ENCODE measurements around the gene INO80B.
"Not testable (repeated sequence)": the region's sequence is repeated elsewhere in the genome, so short reads cannot be mapped to it uniquely, and the experiment has no call there.

INO80B gene

DNA sequence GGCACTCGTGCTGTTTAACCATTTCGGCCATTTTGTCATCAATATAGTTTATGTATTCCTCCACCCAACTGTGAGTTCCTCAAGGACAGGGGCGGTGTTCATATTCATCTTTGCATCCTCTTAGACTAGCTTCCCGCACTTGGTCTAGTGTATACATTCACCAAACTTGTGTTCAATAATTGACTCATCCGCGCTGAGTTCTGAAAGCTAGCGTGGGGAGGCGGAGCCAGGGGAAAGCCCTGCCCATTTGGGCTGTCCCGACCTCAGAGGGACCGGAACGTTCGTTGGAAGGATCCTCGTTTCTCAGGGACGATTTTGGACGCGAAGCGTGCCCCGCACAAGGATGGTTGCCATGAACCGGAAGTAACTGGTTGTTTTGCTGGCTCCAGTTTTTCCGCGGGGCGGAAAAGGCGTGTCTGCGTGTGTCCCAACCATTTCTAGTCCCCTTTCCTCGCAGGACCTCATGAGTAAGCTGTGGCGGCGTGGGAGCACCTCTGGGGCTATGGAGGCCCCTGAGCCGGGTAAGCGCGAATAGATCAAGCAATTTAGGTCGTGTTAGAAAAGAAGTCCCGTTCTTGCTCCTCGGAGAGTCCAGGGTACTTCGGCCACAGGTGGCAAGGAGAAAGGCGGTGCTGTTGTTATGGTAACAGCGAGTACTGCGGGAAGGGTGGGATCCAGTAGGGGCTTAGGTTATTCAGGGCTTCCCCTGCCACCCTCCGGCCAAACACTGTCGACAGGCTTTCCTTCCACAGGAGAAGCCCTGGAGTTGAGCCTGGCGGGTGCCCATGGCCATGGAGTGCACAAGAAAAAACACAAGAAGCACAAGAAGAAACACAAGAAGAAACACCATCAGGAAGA, at the start of gene INO80B:
INO80B (plus strand) TSS at position 434 of the 858 bp plus-strand sequence; CDS start at position 464, 30 bp downstream.
- DNase-seq, result peak; percentile 97 to 99 (median 99)

DNA sequence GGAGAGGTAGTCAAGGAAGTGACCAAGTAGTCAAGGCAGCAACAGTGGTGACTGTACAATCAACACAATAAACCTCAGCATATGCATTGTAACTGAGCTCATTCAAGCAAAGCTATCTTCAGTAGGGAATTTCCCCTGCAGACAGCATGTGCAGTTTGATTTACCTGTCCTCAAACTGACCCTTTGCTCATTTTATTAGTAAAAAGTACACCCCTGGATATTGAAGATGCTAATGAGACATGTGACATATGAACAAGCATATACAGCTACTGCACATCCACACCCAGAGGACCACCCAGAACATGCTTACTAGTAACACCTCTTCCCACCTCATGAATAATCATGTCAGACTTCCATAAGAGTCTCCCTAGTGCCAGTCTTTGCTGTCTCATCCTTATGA, 48.9 kb upstream of the INO80B start:
- DNase-seq, result no peak

DNA sequence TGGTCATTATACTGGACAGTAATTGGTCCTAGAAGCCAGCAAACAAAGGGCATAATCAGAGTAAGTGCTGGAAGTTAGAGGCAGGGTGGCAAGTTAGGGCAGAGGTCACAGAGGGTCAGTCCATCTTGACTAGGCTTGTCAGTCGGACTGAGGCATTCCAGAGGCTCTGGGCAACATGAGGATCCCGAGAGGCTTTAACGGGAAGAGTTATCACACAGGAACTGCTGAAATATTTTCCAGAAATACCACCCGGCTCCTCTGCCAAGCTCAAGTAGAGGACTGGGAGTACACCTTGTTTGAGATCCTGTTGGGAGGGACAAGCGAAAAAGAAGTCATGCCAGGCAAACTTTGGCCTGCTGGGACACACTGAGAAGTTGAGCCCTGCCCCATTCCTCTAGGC, 47.2 kb upstream of the INO80B start:
- DNase-seq, result no peak

DNA sequence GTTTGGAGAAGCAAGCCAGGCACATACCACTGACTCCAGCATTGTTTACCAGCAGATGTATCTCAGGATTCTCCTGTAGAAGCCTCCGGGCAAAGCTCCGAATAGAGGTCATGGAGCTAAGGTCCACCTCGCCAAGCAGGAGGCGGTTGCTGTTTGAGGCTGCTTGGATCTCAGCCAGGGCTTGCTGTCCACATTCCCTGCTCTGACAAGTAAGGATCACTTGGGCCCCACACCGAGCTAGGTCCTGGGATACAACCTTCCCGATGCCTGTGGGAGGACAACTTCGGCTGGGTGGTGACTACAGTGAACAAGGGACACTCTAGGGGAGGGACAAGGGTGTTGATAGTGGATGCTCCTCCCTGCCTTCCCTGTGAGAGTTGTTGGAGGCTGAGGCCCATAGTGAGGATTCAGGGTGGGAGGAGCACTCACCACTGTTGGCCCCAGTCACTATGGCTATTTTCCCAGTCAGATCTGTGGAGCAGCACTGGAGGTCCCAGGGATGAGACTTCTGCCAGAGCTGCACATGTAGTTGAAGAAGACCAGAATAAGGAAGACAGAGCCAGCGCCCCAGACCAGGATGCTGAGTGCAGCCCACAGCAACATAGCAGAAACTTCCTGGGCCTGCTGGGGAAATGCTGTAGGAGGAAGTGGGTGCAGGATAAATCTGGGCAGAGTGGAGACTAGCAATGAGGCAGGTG, 41.7 kb upstream of the INO80B start:
- DNase-seq, result peak; percentile 22 to 36 (median 29)

DNA sequence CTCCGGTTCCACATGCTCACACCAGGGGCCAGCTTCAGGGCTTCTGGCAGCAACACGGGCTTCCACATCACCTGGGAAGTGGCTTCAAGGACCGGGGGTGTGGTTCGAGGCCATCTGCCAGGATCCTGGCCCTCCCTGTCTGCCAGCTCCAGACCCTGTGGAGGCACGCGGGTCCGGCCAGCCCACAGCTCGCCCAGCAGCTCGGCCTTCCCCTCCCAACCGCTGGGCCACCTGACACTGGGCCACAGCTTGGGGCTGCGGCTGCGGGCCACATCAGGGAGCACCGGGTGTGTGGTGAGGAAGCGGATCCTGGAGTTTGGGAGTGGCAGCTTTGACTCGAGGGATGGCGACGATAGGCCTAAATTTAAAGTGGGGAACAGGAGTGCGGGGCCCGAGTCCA, 40.4 kb upstream of the INO80B start:
- DNase-seq, result no peak

DNA sequence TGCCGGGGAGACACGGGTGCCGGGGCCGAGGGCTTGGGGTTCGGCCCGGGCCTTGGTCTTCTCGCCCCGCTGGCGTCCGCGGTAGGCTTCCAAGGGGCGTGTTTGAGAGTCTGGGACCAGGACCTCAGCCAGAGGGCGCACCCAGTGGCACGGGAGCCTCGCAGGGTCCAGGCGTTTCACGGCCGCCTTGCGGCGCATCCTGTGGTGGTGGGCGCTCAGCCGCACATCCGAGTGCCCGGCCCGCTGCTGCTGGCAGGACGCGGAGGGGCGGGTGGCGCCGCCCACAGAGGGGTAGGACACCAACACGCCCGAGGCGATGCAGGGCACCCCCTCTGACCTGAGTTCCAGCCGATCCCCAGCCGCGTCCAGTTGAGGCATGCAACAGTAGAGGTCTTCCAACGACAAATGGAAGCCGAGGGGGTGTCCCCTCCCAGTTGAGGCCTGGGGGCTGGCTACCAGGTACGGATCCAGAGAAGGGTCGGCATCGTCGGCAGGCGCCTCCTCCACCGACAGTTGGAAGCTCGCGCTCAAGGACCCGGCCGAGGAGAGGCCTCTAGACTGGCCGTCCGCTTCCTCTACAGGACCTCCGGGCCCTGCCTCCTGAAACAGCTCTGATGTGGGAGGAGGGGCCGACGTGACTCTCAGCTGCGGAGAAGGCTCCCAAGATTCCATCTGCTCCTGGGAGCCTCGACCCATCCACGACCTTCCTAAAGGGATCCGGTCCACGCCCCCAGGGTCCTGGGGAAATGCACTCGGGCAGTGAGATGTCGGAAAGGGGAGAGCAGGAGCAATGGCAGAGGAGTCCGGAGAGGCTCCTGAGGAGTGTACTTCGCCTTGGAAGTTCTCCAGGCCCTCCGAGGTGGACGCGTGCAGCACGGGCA, 39.8 kb upstream of the INO80B start:
- DNase-seq, result peak in 2 of 3 donors; percentile 24 to 46

DNA sequence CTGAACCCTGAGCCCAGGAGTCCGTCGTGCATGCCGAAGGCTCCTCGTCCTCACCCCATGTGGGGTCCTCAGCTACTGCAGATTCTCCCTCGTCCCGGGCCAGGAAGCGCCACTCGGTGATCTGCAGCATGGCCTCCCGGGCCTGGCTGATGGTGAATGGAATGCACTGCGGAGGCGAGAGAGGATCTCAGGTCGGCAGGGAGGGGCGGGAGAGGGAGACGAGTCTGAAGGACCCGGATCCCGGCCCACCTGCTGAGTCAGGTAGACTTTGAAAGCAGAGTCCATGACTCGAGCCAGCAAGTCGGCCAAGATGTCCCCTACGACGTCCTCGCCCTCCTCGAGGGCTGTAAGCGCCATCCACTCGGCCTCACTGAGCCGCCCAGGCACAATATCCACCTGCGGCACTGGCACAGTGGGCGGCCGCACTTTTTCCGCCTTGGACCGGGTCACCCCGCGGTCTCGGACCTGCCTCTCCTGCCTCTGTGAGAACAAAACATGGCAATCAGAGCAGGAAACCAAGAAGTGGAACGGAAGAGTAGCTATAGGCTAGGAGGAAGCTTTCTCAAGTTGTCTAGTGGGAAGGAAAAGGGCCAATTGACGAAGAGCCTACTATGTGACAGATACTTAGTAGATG, 39.0 kb upstream of the INO80B start:
- peak in 1 of 3 donors; percentile 7 for DNase-seq

DNA sequence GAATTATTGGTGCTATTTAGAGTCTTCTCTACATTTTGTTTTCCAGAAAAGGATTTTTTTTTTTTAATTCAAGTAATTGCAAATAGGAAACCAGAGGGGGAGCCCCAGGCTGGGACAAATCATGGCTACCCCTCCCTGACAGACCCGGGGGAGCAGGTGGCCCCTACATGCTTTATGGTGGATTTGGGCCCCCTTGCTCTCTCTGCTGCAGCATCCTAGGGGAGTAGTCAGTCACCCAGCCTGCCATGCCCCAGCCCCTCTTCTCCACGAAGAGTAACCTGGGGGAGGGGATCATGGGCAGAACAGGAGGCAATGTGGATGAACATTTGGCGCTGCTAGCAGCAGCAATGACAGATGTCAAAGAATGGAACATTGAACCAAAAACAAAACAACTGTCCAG, 38.1 kb upstream of the INO80B start:
- DNase-seq, result peak in 1 of 3 donors; percentile 18

- peak in 1 of 3 donors; percentile 15 for DNase-seq
These were observed 37.7 kb upstream of the INO80B start for GRCh38 chr2:74417197-74417596.

- DNase-seq, result no peak
These were observed 37.1 kb upstream of the INO80B start for GRCh38 chr2:74417763-74418162.

DNA sequence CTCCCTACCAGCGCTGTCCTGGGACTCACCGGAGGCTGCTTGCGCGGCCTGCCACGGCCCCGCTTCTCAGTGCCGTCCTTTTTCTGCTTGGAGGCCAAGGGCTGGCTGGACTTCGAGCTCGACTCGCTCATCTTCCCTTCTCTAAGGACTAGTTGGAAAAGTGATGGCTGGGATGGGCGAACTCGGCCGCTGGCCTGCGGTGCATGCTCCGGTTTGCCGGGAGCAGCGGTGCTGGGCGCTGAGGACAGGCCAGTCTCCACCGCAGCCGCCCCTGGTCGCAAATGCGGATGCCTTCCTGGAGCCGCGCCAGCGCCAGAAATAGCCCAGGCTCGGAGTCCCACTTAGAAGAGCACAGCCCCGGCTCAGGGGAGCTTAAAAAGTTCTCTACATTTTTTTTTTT, 36.6 kb upstream of the INO80B start:
- DNase-seq, result no peak

DNA sequence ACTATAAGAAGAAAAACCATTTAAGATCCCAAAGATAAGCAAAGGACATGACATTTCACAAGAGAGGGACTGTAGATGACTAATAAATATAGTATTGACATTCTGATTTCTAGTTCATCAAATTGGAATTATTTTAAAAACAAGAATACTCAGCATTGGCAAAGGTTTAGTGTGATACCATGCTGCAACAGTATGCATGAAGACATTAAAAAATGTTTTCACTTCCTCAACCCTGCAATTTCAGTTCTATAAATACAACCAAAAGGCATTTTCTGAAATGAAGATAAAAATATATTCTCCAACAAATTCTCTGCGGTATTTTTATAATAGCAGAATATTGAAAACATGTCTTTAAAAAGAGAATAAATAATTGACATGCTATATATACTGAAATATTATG, 35.5 kb upstream of the INO80B start:
- peak in 1 of 3 donors; percentile 40 for DNase-seq

- DNase-seq, result no peak
These were observed 34.9 kb upstream of the INO80B start for GRCh38 chr2:74420006-74420405.

- not testable (repeated sequence) for DNase-seq
These were observed 34.3 kb upstream of the INO80B start for GRCh38 chr2:74420443-74421103.

GRCh38 chr2:74421221-74421870, 33.5 kb upstream of the INO80B start, which contains the start of the genes C2orf81 and WDR54:
Gene C2orf81 (minus strand): TSS chr2:74421619. CDS start chr2:74421560, 59 bp downstream.
Gene WDR54 (plus strand): TSS chr2:74421730. CDS start chr2:74422154, 424 bp downstream.
- peak; percentile 69 to 76 (median 75) for DNase-seq

GRCh38 chr2:74423231-74424095, 31.4 kb upstream of the INO80B start:
- DNase-seq, result no peak

GRCh38 chr2:74424139-74424992, 30.5 kb upstream of the INO80B start:
- DNase-seq, result no peak

DNA sequence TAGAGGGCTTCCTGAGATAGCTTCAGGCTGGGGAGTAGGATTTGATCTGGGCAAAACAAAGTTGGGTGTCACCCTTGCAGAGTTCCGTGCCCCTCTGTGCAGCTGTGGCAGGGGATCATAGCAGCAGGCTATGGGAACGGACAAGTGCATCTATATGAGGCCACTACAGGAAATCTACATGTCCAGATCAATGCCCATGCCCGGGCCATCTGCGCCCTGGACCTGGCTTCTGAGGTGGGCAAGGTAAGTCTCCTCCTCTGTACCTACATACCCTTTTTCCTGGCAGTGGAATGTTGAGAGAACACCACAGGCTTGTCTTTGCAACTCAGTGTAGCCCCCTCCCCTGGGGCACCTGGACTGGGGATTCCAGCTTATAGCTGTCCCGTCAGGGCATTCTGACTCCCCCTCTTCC, 29.9 kb upstream of the INO80B start:
- no peak for DNase-seq

GRCh38 chr2:74425523-74425922, 29.4 kb upstream of the INO80B start:
- DNase-seq, result no peak

Data from suppressor macrophage treated with lipopolysaccharide for 1 hour (primary cell).